ENCODE data around the gene BBOX1.

- TF ChIP-seq POLR2A (IDR thresholded peaks at IDR 0.05; ENCODE audit: low read length) (no peak), CEBPB (IDR thresholded peaks at IDR 0.05) (no peak), JUN (IDR thresholded peaks at IDR 0.05) (no peak)
These were observed 14.6 kb downstream of the BBOX1 start for GRCh38 chr11:27055065-27055682.
